HG03097 (cell line): ENCODE measurements around the gene MTHFSD.

ENCODE experiments used
- ATAC-seq: cut with Tn5 transposase; IDR thresholded peaks from one replicate; pipeline ENCODE4 v1.9.1; 2021; ENCODE audit not compliant: unreplicated experiment, low FRiP score

The MTHFSD gene

GRCh38 chr16:86570558-86571529 lies 15.8 kb upstream of the MTHFSD start:
- no peak for ATAC-seq

DNA sequence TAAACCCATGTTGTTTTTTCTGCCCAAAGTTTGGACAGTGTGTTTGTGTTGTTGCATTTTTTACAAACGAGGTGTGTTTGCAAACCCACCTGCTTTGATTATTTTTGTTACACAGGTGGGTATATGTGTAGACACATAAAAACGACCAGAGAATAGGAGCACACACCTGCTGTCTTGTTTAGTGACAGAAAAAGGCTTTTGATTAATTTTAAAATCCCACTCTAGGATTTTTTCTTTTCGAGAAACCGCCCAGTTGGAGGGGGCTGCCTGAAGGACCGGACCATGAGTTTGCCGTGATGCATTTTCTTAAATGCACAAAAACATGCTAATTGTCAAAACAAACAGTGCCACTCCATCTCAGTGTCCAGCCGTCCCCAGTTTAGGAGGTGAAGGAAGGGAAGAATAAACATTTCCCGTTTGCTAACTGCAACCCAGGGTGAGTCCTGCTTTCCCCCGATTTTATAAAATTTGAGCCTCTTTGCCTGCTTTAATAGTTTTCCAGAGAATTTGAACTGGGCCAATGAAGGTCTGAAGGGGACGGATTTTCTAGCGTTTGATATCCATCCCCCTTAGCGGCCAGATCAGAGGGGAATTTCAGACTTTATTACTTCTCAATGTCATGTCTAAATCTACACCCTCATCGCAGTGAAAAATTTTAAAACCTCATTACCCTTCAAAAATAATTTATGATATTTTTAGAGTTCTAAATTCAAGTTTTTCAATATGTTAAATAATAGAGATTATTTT lies 14.8 kb upstream of the MTHFSD start:
- no peak for ATAC-seq

GRCh38 chr16:86568677-86569623 lies 13.9 kb upstream of the MTHFSD start:
- no peak for ATAC-seq

GRCh38 chr16:86567701-86568581 lies 12.9 kb upstream of the MTHFSD start:
- ATAC-seq = no peak

- no peak for ATAC-seq
Observed at GRCh38 chr16:86566966-86567700, 12.1 kb upstream of the MTHFSD start.

DNA sequence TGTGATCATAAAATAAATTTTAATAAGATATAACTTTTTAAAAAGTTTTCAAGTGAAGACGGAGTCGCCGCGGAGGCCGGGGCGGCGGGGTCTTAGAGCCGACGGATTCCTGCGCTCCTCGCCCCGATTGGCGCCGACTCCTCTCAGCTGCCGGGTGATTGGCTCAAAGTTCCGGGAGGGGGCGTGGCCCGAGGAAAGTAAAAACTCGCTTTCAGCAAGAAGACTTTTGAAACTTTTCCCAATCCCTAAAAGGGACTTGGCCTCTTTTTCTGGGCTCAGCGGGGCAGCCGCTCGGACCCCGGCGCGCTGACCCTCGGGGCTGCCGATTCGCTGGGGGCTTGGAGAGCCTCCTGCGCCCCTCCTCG lies 11.5 kb upstream of the MTHFSD start, which contains the start of gene FOXC2:
Gene FOXC2 (plus strand): TSS at position 229 of the 365 bp plus-strand sequence. CDS start 507 bp downstream, outside the sequence.
- ATAC-seq = no peak

- ATAC-seq = no peak
Observed at GRCh38 chr16:86565644-86566511, 10.8 kb upstream of the MTHFSD start.

GRCh38 chr16:86565181-86565631 lies 10.2 kb upstream of the MTHFSD start:
- no peak for ATAC-seq

GRCh38 chr16:86563469-86564345 lies 8.7 kb upstream of the MTHFSD start:
- ATAC-seq = peak; percentile 61

DNA sequence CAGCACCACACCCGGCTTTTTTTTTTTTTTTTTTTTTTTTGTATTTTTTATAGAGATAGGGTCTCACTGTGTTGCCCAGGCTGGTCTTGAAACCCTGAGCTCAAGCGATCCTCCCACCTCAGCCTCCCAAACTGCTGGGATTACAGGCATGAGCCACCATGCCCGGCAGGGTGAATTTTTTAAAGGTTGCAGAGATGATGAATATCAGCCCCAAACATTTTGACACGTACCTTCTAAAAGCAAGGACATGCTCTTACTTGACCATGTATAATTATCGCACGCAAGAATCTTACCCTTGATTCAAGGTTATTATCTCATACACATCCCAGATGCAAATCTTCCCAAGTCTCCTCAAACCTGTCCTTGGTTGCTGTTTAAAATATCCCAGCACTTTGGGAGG lies 7.3 kb upstream of the MTHFSD start:
- no peak for ATAC-seq

DNA sequence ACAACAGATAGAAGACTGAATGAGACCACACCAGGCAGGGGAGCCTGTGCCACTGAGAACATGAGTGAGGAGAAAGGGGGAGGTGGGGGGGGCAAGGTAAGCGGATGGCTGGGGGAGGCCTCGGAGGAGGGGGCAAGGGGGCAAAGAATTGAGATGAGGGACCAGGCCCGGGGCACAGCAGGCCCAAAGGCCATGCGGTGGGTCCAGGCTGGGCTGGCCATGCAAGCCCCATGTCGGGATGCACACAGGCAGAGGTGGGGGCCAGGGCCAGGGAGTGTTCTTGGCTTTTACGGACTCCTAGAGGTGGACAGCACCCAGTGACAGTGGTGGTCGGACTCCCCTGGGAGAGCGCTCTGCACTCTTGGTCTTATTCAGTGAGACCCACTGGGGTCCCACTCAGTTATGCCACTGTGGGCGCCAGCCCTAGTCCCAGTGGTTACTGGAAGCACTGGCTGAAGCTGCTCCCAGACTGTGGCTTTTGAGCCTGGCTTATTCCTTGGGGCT lies 4.8 kb upstream of the MTHFSD start:
- ATAC-seq = no peak

- no peak for ATAC-seq
Observed at GRCh38 chr16:86558355-86559193, 3.5 kb upstream of the MTHFSD start.

GRCh38 chr16:86557587-86557986 lies 2.6 kb upstream of the MTHFSD start:
- ATAC-seq = no peak

DNA sequence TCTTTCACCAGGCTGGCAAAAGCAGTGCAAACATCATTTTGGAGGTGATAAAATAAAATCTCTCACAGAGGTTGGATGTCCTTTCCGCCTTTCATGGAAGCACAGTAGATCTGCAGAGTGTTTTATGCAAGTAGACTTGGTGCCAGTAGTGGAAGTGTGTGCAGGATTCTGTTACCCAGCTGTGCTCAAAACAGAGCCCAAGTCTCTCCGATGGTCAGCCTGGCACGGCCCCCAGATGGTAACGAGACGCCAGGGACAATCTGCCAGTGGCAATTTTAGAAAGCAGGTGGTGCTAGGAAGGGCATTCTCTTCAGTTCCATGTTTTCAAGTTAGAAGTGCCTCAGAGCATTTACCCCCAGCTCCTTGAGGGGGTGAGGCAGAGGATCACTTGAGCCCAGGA lies 1.5 kb upstream of the MTHFSD start:
- ATAC-seq = no peak

GRCh38 chr16:86555704-86556075 lies 655 bp upstream of the MTHFSD start:
- no peak for ATAC-seq

GRCh38 chr16:86554599-86554916 lies 477 bp downstream of the MTHFSD start:
- ATAC-seq = peak; percentile 3
